Dermis microvascular lymphatic vessel endothelial cell (primary cell): ENCODE results near the gene DNAJC17. TPM values are rescaled to one million over a fixed set of nuclear protein-coding genes. Genes with fewer than 3 reads are reported as not detected.

Experiments
- DNase-seq, 2 donors: peaks; one replicate each; pipeline versions ENCODE4 v3.0.0 to v3.0.0-alpha.2; 2010; ENCODE audit warnings: low read depth in 2 of 2
- total RNA-seq: library from RNA; depleted of rRNA; stranded (reverse); fragments of >200 nt; gene quantifications from 2 replicates; pipeline ENCODE4 v1.2.1, GENCODE V29; 2014

DNAJC17 gene
- total RNA-seq, 1 donor from 2014 or later = 16.4 TPM

DNA sequence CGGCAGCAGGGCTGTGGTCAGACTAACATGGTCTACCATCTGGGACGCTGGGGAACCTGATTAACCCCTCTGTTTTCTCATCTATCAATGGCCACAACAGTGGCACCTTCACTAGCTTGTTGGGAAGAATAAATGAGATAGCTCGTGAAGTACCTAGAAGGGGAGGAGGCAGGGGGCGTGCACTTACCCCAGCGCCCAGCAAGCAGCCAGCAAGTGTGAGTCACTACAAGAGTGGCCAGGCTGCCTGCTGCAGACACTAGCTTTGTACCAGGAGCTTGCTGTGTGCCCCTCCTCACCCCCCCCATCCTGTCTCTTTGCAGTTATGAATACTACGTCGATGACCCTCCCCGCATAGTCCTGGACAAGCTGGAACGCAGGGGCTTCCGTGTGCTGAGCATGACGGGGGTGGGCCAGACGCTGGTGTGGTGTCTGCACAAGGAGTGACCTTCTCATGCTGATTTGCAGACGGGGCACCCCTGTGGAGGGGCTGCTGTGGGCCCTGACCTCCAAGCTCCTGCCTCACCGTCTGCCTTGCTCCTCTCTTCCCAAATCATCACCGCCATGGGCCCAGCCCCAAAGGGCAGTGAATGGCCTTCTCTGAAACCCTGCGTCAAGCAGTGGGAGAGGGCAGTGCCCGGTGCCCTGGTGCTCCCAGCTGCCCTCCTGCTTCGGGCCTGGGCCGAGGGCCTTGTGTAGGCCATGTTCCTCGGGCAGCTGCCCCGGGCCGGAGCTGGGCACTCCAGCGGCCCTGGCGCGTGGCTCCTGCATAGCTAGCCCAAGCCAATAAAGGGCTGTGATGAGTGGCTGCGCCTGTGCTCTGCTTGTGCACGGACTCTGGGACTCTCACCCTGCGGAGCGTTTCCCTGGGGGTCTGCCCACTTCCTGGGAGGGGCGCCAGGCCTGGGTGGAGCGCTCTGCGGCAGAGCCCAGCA is 40.1 kb downstream of the DNAJC17 start:
- DNase-seq = no peak

DNA sequence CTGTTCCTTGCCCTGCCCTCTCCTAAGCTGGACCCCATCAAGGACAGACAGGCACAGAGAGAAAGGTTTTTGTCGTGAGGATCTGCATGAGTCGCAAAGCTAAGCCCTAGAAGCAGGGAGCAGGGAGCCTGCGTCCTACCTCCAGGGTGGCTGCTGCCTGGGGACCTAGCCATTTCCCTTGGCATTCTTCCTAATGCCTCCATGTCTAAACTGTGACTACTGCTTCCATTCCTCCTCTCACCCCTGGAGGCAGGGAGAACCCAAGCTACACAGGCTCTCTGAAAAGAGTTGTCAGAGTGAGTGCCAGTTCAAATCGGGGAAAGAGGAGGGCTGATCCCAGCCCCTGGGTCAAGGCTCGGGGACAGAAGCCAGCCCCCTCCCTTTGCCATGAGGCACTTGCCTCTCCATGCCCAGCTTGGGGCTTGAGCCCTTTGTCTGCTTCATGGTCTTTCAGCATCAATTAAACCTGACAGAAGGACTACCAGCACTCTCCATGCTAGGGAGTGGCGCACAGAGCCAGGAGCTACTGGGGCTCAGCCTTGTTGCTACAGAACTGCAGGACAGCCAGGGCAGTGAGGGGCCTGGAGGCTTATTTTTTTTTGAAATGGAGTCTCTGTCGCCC is 41.0 kb downstream of the DNAJC17 start:
- no peak for DNase-seq

DNA sequence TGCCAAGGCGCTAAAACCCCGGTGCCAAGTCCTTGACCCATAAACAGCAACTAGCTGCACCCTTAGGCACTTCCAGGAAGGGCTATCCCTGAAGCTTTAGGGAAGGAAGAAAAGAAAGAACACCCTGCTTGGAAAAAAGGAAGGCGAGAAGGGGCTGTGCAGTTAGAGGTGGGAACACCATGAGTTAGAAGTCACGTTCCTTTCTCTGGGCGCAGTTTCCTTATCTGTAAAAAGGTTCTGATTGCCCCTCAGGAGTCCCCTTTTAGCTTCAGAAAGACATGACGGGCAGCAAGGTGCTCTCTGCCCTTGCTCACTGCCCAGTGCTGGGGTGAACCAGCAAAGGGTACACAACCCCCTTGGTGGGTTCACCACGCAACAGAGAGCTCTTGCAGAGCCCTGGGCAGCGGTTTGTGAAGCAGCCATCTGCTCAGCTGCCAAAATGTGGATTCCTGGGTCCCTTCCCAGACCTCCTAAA is 42.6 kb downstream of the DNAJC17 start:
- DNase-seq = no peak

DNA sequence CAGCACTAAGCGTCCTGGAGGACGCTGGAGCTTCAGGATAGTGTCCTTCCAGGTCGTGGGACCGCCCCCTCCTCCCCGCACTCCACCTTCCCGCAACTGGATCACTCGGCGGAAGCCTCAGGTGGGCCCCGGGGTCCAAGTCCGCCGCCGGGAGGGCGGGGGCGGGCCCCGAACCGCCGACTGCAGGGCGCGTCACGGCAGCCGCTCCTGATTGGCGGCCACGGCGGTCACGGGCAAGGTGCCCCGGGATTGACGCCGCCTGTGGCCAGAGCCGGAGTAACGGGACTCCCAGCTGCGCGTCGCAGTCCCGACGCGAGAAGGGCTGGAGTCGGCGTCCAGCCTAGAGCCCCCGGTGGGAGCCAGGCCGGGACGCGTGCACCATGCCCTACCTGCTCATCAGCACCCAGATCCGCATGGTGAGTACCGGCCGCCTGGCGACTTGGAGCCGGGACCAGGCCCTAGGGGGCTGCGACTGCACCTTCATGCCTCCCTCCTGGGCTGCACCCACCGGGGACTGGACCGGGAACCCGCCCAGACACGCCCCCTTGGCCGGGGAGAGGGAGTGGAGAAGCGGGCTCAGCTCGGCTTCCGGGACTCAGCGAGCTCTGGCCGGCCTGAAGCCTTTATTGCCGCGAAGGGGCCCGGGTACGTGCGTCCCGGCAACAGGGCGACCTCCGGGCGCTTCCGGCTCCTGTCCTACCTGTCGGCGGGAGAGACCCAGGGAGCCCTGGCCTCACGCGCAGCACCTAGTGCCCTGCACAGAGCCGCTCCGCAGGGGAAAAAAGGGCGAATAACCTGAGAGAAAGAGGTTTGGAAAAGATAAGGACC is 43.3 kb downstream of the DNAJC17 start, which contains the start of gene GCHFR:
Gene GCHFR, plus strand, starts transcription at position 268 of the 828 bp plus-strand sequence. Its CDS starts 113 bp downstream, at position 381.
- DNase-seq = peak in 1 of 2 donors; percentile 80

DNA sequence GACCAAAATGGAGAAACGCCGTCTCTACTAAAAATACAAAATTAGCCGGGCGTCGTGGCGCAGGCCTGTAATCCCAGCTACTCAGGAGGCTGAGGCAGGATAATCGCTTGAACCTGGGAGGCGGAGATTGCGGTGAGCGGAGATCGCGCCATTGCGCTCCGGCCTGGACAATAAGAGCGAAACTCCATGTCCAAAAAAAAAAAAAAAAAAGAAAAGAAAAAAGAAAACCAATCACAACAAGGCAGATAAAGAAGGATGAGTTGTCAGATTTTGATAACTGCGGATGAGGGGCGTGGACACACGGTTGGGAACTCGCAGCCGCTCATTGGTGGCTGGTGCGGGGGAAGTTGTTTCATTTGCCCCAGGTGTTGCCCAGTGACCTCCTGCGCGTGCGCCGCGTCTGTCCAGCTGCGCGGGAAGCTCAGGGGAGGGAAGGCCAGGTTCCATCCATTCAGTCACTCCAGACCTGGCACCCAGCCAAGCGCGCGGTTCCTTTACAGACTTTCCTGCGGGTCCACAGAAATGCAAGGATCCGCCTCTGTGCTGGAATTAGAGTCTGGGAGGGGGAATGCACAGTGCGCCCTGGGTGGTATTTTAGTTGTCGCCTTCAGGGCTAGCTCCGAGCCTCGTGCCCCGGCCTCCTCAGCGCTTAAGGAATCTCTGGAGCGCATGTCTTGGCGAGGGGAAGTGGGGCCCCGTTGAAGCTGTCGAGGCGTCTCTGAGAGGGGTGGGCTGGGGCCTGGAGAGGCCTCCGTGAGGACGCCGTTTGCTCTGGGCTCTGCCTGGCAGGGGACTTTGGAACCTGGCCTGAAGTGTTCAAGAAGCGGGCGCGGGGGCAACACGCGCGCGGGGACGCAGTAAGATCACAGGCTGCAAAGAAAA is 44.1 kb downstream of the DNAJC17 start:
- peak; percentile 69 to 79 for DNase-seq

DNA sequence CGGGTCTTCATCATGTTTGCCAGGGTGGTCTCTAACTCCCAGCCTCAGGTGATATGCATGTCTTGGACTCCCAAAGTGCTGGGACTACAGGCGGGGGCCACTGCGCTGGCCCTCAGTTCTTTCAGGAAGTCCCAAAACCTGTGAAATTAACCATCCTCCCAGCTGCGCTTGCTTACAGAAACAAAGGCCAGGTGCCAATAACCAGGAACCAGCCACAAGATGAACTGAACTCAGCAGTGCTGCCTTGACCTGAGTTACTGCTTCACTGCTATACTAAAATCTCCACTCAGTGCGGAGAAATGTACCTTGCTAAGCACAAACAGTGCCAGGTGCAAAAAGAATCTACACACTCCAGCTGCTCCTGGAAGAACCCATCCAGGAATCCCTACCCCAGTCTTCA is 47.3 kb downstream of the DNAJC17 start:
- DNase-seq = no peak

DNA sequence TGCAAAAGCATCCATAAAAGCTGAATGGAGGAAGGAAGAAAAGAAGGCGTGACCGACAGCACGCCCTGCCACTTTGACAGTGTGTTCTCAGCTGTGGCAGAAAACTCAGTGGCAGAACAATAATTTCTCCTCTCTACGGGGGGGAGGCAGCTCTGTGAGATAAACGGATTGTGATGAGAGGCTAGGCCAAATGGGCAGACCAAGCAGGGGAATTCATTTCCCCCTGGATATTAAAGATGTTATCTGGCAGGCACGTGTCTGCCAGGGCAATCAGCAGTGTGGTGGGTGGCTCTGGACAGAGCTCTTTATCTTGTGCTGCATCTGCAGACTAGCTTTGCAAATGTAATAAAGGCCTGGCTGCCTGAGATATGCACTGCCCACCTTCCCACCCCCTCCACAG is 50.3 kb downstream of the DNAJC17 start:
- DNase-seq = no peak

DNA sequence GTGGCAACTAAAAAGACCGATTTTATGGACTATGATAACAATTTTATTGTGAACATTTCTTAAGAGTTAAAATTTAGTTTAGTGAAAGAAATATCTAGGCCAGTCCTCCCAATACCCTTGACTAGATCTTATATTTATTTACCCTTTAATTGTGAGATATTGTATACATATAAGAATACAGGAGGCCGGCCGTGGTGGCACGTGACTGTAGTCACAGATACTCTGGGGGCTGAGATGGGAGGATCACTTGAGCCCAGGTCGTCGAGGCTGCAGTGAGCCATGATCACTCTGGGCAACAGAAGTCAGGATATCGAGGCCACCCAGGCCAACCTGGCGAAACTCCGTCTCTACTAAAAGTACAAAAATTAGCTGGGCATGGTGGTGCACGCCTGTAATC is 51.5 kb downstream of the DNAJC17 start:
- DNase-seq = no peak

DNA sequence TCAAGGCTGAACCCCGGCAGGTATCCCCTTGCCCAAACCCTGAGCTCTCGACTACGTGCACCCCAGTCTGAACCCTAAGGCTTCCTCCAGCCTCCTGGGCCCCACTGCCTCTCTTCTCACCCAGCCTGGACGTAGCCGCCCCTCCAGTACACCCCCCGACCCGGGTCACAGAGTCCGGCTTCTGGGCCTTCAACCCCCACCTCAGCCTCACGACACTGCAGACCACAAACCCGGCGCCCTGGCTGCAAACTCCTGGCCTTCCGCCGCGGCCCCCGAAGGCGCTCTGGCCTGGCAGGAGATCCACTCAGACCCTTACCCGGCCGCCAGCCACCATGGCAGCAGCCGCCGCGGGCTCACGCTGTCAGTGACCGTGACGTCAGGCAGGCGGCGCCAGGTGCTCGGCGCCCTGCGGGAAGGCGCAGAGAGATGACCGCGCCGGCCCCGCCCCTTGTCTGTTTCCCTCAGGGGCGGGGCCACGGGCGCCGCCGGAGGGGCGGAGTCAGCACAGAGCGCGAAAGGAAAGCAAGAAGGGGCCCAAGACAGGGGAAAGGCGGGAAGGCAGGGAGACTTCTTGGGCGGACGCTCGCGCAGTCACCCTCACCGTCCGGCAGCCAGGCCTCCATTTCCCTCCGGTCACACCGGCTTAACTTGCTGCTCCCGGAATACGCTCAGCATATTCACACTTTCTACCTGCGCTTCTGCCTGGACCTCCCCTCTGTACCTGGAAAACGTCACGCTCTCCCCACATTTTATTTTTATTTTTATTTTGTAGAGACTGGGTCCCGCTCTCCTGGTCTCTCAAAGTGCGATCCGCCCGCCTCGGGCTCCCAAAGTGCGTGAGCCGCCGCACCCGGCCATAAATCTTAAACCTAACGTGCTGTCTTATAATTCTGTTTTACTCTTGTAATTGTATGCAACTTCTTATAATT is 52.1 kb downstream of the DNAJC17 start, which contains the start of gene RMDN3:
Gene RMDN3, minus strand, starts transcription at position 372 of the 929 bp plus-strand sequence. CDS start 471 bp downstream, outside the sequence.
- DNase-seq = peak; percentile 73 to 93

DNA sequence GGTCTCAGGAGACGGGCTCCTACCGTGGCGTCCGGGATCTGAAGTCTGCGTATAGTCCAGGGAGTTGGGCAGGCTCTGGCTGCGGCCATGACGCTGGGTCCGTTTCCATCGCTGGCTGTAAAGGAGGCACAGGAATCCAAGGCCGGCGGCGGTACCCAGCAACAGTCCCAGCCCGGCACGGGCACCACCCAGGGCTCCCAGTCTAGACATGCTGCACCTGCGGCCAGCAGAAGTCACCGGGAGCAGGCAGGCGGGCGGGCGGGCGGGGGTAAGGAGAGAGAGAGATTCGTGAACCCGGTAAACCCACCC is 52.7 kb downstream of the DNAJC17 start:
- DNase-seq = no peak

DNA sequence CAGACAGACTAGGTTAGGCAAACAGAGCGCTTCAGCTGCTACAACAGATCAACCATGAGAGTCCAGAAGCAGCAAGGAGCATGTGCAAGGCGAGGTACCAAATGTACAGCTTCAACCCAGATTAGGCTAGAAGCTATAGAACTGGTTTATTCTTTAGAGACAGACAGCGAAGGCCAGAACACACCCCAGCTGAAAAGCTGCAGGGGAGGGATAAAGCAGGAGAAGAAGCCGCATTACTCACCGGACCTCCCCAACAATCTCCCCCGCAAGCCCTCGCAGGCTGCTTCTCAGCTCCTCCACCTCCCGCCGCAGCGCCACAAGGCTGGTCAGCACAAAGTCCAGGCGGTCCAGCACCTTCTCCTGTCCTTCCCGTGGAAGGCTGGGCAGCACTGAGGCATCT is 55.5 kb downstream of the DNAJC17 start:
- no peak for DNase-seq

DNA sequence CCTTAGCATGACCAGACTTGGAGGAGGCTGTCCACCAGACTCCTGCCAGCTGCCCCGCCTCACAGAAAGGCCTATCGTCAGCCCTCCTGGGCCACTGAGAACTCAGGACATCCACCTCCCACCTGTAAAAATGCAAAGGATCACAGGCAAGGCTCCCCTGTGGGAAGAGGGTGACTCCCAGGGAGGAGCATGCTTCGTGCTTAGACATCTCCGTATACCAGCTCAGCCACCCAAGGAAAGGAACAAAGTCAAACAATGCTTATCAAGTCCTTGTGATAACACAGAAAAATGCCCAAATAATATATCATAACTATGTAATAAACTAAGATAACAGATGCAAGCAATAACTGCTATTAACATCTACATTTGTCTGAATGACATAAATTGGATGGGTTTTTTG is 56.4 kb downstream of the DNAJC17 start:
- DNase-seq = no peak

DNA sequence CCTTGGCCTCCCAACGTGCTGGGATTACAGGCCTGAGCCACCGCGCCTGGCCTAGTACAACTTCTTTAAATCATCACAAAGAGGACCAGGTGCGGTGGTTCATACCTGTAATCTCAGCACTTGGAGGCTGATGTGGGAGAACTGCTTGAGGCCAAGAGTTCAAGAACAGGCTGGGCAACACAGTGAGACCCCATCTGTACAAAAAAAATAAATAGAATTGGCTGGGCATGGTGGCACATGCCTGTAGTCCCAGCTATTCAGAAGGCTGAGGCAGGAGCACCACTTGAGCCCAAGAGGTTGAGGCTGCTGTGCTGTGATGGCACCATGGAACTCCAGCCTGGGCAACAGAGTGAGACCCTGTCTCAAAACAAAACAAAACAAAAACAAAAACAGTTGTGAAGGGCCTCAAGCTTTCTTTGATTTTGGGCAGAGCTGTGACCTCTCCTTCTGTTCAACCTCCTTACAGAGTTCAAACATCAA is 58.1 kb downstream of the DNAJC17 start:
- DNase-seq = no peak

DNA sequence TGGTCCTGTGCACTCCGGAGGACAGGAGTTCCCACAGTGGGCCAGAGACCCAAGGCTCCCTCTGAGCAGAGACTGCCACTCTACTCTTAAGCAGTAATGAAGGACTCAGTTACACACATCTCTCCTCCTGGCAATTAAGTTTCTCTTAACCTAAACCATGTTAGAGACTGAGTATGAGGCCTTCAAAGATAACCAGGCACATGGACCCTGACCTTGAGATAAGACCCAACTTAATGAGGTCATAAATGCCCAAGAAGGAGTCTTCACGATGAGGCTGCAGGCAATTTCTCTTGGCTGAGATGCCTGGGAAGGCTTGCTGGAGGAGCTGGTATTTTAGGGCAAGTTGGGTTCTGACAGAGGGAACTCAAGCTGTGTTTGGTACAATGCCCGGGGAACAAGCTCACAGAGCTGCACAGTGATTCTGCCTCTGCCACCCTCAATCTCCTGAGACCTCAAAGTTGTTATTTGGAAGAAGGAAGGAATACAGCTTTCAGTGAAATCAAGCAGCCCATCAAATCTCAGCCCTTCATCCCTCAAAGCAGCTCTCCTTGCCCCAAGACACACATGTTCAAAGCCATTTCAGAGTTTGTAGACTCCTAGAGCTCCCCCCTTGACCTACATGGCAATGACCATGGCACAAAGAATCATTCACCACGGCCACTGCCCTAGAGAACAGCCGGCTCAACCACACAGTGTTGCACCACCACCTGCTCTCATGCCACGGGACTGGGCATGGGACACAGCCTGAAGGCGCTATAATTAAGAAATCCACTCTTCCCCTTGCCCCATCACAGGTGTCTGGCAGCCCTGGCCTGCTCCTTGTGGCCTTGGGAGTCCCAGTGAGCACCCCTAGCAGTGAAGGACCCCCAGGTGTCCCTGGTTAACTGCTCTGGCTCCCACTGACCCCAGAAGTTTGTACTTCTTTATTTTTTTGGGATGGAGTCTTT is 59.3 kb downstream of the DNAJC17 start:
- no peak for DNase-seq

DNA sequence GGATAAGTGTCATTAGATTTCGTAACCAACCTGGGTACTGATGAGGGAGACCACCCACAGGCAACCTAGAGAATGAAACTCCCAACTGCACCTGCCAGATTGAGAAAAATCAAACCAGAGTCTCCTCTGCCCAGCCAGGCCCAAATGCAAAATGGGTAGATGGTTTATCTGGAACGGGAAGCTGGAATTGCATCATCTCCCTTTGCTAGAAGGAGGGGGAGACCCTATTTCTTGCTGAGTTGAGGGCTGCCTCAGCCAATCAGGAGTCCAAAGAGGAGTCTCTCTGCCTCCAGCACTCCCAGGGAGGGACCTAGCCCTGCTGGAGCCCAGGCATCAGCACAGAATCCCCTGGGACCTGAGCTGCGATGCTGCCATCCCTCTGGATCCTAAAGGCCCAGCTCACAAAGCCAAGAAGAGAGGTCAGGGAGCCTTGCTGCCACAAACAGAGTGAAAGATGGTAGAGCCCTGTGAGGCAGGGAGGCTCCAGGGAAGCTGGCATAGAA is 60.3 kb downstream of the DNAJC17 start:
- no peak for DNase-seq

DNA sequence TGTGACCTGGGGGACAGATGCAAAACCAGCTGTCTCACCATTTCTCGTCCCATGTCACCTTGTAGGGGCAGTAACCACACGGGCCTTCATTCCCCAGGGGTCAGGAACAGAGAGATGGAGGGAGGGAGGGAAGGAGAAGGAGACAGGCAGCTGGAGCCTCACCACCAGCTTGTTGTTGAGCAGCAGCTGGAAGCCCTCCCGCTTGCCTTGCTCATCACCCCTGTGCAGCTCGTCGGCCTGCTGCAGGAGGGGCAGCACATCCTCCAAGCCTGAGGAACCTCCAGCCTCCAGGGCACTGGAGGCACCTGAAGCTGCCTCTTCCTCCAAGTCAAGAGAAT is 62.5 kb downstream of the DNAJC17 start:
- no peak for DNase-seq

DNA sequence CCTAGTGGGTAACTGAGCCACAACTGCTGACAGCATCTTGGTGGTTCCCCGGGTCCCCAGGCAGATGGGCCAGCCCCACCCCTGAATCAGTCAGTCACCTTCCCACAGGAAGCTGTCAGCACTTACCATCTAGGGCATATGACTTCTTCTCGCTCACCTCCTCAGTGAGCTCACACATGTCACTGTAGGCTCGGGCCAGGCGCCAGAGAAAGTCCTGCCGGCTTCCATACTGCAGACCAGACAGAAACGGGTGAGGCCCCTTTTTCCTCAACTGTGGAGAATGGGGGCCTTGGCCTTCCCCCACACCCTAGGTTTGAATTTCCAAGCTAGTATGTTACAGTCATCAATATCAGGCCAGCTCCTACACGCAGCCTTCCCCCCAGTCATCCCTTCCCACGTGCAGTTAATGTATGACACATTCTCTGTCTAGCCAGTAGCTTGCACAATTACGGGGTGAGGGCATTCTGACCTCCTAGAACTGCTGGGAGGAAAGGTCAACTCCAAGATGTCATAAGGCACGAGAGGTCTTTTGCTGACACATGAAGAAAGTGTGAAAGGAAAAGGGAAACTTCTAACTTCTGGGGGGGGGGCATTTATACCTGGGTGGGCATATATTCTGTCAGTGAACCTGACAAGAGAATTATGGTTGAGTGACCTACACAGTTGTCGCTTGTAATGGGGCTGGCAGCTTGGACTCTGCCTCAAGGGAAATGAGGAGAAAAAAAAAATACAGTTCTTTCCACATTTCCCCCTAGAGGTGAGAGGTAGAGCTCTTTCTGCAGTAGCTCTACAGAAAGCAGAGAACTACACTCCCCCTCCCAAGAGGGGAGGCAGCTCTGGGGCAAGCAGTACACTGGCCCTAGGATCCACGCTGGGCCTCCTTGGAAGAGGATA is 63.1 kb downstream of the DNAJC17 start:
- no peak for DNase-seq
